ENCODE data around the gene CAB39L.

GRCh38 chr13:49292742-49293486 lies 150.9 kb downstream of the CAB39L start:
- no peak for TF ChIP-seq CTCF (IDR thresholded peaks at IDR 0.05)
- TF ChIP-seq POLR2A (IDR thresholded peaks at IDR 0.05) = no peak
